ENCODE results near the gene RNPC3.
"Not testable (repeated sequence)": the region's sequence is repeated elsewhere in the genome, so short reads cannot be mapped to it uniquely, and the experiment has no call there.

RNPC3 gene

GRCh38 chr1:103561643-103562395 is 36.3 kb downstream of the RNPC3 start:
- TF ChIP-seq CTCF (IDR thresholded peaks at IDR 0.05), result no peak
- intact Hi-C loops (cut with DNase I; ENCODE audit: low total_unique reads), result no loop called here

GRCh38 chr1:103563056-103563455 is 37.6 kb downstream of the RNPC3 start:
- no peaks in the 10 kb centered on the region for H3K9me3 ChIP-seq
- H3K4me1 ChIP-seq, result peaks cover 0 to 29% (median 6%) of the 10 kb centered on the region in 4 donors
- H3K27me3 ChIP-seq, result no peaks in the 10 kb centered on the region
- H3K4me3 ChIP-seq, result no peak overlapping the region
- no peak for DNase-seq
- peak overlapping the region; percentile 76 to 80 for H3K27ac ChIP-seq
- no peak for TF ChIP-seq CTCF (IDR thresholded peaks at IDR 0.05)
- intact Hi-C loops (cut with DNase I; ENCODE audit: low total_unique reads), result no loop called here
- peaks cover 0 to 12% (median 0%) of the 10 kb centered on the region in 3 donors for H3K36me3 ChIP-seq

More at GRCh38 chr1:103561643-103562395, 36.3 kb downstream of the RNPC3 start:
- no peak for DNase-seq
- H3K9me3 ChIP-seq, result no peaks in the 10 kb centered on the region
- H3K4me1 ChIP-seq, result peaks cover 0 to 29% (median 6%) of the 10 kb centered on the region in 4 donors
- H3K4me3 ChIP-seq, result peak overlapping the region; percentile 14 to 18
- peak overlapping the region; percentile 76 to 80 for H3K27ac ChIP-seq
- H3K27me3 ChIP-seq, result no peaks in the 10 kb centered on the region
- peaks cover 0 to 16% (median 6%) of the 10 kb centered on the region in 3 donors for H3K36me3 ChIP-seq

GRCh38 chr1:103569493-103569892 is 44.0 kb downstream of the RNPC3 start:
- Histone ChIP-seq H3K36me3 (peaks cover 14 to 22% (median 16%) of the 10 kb centered on the region in 3 donors), H3K27me3 (no peaks in the 10 kb centered on the region), H3K9me3 (no peaks in the 10 kb centered on the region), H3K4me1 (no peaks in the 10 kb centered on the region), H3K4me3 (no peak overlapping the region), H3K27ac (no peak overlapping the region)
- no peak for TF ChIP-seq CTCF (IDR thresholded peaks at IDR 0.05)
- intact Hi-C loops (cut with DNase I; ENCODE audit: low total_unique reads), result no loop called here
- DNase-seq, result no peak

GRCh38 chr1:103571289-103571688 is 45.8 kb downstream of the RNPC3 start, which contains the start of gene AMY2B:
Gene AMY2B (plus strand): TSS chr1:103571589. CDS start chr1:103571603, 14 bp downstream.
- peaks cover 14 to 28% (median 20%) of the 10 kb centered on the region in 3 donors for H3K36me3 ChIP-seq
- intact Hi-C loops (cut with DNase I; ENCODE audit: low total_unique reads); H3K4me3 ChIP-seq; H3K4me1 ChIP-seq; H3K9me3 ChIP-seq; DNase-seq; H3K27ac ChIP-seq; H3K27me3 ChIP-seq: not testable (repeated sequence)

GRCh38 chr1:103576065-103576464 is 50.6 kb downstream of the RNPC3 start:
- Histone ChIP-seq H3K4me1 (no peaks in the 10 kb centered on the region), H3K9me3 (no peaks in the 10 kb centered on the region), H3K4me3 (no peak overlapping the region), H3K27me3 (no peaks in the 10 kb centered on the region), H3K27ac (no peak overlapping the region), H3K36me3 (peaks cover 11 to 19% (median 13%) of the 10 kb centered on the region in 3 donors)
- no peak for TF ChIP-seq CTCF (IDR thresholded peaks at IDR 0.05)
- intact Hi-C loops (cut with DNase I; ENCODE audit: low total_unique reads), result no loop called here
- DNase-seq, result no peak

- H3K36me3 ChIP-seq, result peaks cover 11 to 19% (median 13%) of the 10 kb centered on the region in 3 donors
- DNase-seq; H3K4me3 ChIP-seq; H3K27ac ChIP-seq; intact Hi-C loops (cut with DNase I; ENCODE audit: low total_unique reads); H3K27me3 ChIP-seq; H3K9me3 ChIP-seq; H3K4me1 ChIP-seq: not testable (repeated sequence)
Observed at GRCh38 chr1:103576784-103577183, 51.3 kb downstream of the RNPC3 start.

Data from tibial artery (tissue), 4 donors.